Measurements from ENCODE around the gene SALL3.

The SALL3 gene

DNA sequence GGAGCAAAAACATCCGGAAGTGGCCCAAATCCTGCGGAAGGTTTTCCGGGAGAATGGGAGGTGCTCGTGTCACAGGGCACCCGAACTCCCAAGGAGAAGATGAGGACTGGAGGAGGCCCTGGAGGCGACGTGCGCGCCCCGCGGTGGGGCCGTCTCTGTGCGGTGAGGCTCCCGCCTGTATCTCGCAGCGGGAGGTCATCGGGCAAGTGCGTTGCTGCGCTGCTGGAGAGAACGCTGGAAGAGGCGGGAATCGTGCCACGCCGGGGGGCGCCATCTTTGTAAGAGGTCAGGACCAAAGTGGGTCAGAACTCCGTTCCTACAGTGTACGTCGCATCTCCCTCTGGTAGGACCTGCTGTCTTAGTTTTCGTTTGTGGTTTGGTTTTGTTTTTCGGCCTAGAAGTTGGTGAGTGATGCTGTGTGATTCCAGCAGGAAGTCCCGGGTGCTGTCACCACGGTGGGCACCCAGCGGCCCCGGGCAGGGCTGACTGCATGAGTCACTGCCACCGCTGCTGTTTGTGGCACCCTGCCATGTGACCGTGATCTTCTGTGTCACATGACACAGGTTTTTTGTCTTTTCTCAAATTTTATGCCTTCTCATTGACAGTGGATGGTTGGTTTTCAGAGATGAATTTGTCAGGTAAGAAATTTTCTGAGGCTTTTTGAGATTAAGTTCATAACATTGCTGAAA lies 68.1 kb downstream of the SALL3 start:
- no peaks in the 10 kb centered on the region for H3K9me3 Mint-ChIP-seq
- peaks cover 42% of the 10 kb centered on the region for H3K27me3 Mint-ChIP-seq
- H3K36me3 Mint-ChIP-seq: no peaks in the 10 kb centered on the region
- no peak overlapping the region for H3K27ac Mint-ChIP-seq
- no peak for ATAC-seq
- H3K4me1 Mint-ChIP-seq: no peaks in the 10 kb centered on the region
- no peak overlapping the region for H3K4me3 Mint-ChIP-seq

DNA sequence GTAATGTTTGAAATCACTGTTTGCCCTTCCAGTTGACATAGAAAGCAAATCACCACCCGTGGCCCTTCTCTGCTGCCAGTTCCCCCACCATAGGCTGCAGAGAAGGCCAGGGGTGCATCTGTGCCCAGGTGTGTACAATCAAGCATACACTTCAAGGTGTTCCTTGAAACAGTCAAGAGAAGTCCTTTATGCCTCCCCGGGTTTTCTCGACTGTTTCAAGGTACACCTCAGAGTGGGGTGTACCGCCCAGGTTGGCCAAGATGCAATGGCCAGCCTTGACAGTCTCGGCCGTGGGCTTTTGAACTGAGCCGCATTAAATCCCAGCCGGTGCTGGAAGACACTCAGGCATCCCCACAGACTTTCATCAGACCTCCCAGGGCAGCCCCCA lies 68.6 kb downstream of the SALL3 start:
- Mint-ChIP-seq H3K27me3 (peaks cover 42% of the 10 kb centered on the region), H3K4me1 (no peaks in the 10 kb centered on the region), H3K4me3 (no peak overlapping the region), H3K36me3 (no peaks in the 10 kb centered on the region), H3K27ac (no peak overlapping the region), H3K9me3 (no peaks in the 10 kb centered on the region)
- no peak for ATAC-seq

DNA sequence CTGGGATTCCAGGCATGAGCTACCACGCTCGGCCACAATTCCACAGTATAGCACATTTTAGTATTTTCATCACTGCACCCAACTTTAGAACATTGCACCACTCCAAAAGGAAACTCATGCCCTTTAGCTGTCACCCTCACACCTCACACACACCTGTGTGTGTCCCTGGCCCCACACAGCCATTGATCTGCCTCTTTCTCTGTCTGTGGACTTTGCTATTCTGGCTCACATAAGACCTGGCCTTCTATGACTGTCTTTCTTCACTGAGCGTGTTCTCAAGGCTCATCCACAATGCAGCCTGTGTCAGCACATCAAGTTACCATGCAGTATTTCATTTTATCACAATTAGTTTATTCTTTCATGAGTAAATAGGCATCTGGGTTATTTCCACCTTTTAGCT lies 69.9 kb downstream of the SALL3 start:
- Mint-ChIP-seq H3K4me1 (no peaks in the 10 kb centered on the region), H3K36me3 (no peaks in the 10 kb centered on the region), H3K9me3 (no peaks in the 10 kb centered on the region), H3K27me3 (peaks cover 42% of the 10 kb centered on the region), H3K4me3 (no peak overlapping the region), H3K27ac (no peak overlapping the region)
- no peak for ATAC-seq
